Glomerular visceral epithelial cell (primary cell): ENCODE data around the gene EXT2.

Experiments used
- DNase-seq: peaks from one replicate; pipeline ENCODE4 v3.0.0-alpha.2; 2016; ENCODE audit errors: extremely low spot score

The EXT2 gene

GRCh38 chr11:44165432-44165831 lies 70.0 kb downstream of the EXT2 start:
- DNase-seq: no peak

GRCh38 chr11:44167046-44167445 lies 71.6 kb downstream of the EXT2 start:
- DNase-seq: no peak

- no peak for DNase-seq
Measured at GRCh38 chr11:44171518-44171917, 76.0 kb downstream of the EXT2 start.

GRCh38 chr11:44172966-44173365 lies 77.5 kb downstream of the EXT2 start:
- no peak for DNase-seq

- no peak for DNase-seq
Measured at GRCh38 chr11:44174842-44175241, 79.4 kb downstream of the EXT2 start.

GRCh38 chr11:44176546-44177213 lies 81.2 kb downstream of the EXT2 start:
- no peak for DNase-seq

GRCh38 chr11:44177905-44178304 lies 82.4 kb downstream of the EXT2 start:
- no peak for DNase-seq

- no peak for DNase-seq
Measured at GRCh38 chr11:44178381-44178780, 82.9 kb downstream of the EXT2 start.

GRCh38 chr11:44179173-44179572 lies 83.7 kb downstream of the EXT2 start:
- no peak for DNase-seq

- DNase-seq: no peak
Measured at GRCh38 chr11:44180107-44180506, 84.6 kb downstream of the EXT2 start.

- DNase-seq: no peak
Measured at GRCh38 chr11:44185522-44185921, 90.0 kb downstream of the EXT2 start.

- DNase-seq: no peak
Measured at GRCh38 chr11:44186321-44186930, 90.9 kb downstream of the EXT2 start.

GRCh38 chr11:44188643-44189042 lies 93.2 kb downstream of the EXT2 start:
- no peak for DNase-seq

GRCh38 chr11:44189986-44190882 lies 94.8 kb downstream of the EXT2 start:
- no peak for DNase-seq

- no peak for DNase-seq
Measured at GRCh38 chr11:44190883-44191230, 95.4 kb downstream of the EXT2 start.

GRCh38 chr11:44191322-44192016 lies 96.0 kb downstream of the EXT2 start:
- DNase-seq: no peak

GRCh38 chr11:44192017-44192385 lies 96.5 kb downstream of the EXT2 start:
- no peak for DNase-seq

- no peak for DNase-seq
Measured at GRCh38 chr11:44192462-44193100, 97.1 kb downstream of the EXT2 start.

GRCh38 chr11:44193856-44194255 lies 98.4 kb downstream of the EXT2 start:
- no peak for DNase-seq

GRCh38 chr11:44198146-44198724 lies 102.8 kb downstream of the EXT2 start:
- no peak for DNase-seq

- DNase-seq: no peak
Measured at GRCh38 chr11:44199298-44199697, 103.8 kb downstream of the EXT2 start.
